Measurements from ENCODE around the gene TTC6. TPM values are rescaled to one million over a fixed set of nuclear protein-coding genes. Genes with fewer than 3 reads are reported as not detected.

The TTC6 gene
- total RNA-seq, 2 donors from 2014 or later = 8.1 to 11.0 TPM

DNA sequence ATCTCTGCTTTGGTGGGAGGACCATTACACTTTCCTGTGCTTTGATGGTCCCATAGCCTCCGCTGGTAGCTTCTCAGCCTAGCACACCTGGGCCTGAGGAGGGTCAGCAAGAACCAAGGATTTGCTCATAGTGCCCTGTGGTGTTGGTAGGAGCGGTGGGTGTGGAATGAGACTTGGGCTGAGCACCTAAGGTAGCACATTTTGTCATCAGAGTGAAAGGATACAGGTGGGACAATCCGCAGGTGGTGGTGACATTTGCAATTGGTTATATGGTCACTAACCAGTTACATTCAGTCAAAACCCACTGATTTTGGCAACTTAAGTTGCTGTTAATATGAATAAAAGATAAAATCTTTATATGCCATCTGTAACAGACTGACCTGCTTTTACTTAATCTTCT is 46.7 kb downstream of the TTC6 start:
- DNase-seq = no peak
- H3K4me1 Mint-ChIP-seq = no peaks in the 10 kb centered on the region
- no peak overlapping the region for H3K4me3 Mint-ChIP-seq
- Histone ChIP-seq H3K4me3 (ENCODE audit: low read length) (no peak overlapping the region), H3K27ac (ENCODE audit: low read depth, low read length) (no peak overlapping the region), H3K9me3 (ENCODE audit: control insufficient read depth, low read length) (no peaks in the 10 kb centered on the region), H3K36me3 (ENCODE audit: control insufficient read depth, insufficient read depth, low read length) (no peaks in the 10 kb centered on the region), H3K4me1 (ENCODE audit: control insufficient read depth, insufficient read depth, low read length) (no peaks in the 10 kb centered on the region), H3K27me3 (ENCODE audit: control insufficient read depth, insufficient read depth, low read length, poor library complexity, severe bottlenecking) (peaks cover 9% of the 10 kb centered on the region), H3K9ac (ENCODE audit: extremely low read depth, low read length, poor library complexity, severe bottlenecking) (no peak overlapping the region)
- no peaks in the 10 kb centered on the region for H3K9me3 Mint-ChIP-seq
- no peak overlapping the region for H3K27ac Mint-ChIP-seq
- H3K27me3 Mint-ChIP-seq (ENCODE audit: insufficient read depth) = peaks cover 15% of the 10 kb centered on the region
- TF ChIP-seq, protein P1, sequence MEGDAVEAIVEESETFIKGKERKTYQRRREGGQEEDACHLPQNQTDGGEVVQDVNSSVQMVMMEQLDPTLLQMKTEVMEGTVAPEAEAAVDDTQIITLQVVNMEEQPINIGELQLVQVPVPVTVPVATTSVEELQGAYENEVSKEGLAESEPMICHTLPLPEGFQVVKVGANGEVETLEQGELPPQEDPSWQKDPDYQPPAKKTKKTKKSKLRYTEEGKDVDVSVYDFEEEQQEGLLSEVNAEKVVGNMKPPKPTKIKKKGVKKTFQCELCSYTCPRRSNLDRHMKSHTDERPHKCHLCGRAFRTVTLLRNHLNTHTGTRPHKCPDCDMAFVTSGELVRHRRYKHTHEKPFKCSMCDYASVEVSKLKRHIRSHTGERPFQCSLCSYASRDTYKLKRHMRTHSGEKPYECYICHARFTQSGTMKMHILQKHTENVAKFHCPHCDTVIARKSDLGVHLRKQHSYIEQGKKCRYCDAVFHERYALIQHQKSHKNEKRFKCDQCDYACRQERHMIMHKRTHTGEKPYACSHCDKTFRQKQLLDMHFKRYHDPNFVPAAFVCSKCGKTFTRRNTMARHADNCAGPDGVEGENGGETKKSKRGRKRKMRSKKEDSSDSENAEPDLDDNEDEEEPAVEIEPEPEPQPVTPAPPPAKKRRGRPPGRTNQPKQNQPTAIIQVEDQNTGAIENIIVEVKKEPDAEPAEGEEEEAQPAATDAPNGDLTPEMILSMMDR (conservative IDR thresholded peaks at IDR 0.05) = no peak
- no peaks in the 10 kb centered on the region for H3K36me3 Mint-ChIP-seq (ENCODE audit: low read depth)
- 88% methylated on average over 3 of the region's 3 CpGs; no CpG with 5 or more reads in 1 of the 2 experiments for WGBS, 2 experiments (ENCODE audit: insufficient coverage in 1 of 2, insufficient read length in 1 of 2)

DNA sequence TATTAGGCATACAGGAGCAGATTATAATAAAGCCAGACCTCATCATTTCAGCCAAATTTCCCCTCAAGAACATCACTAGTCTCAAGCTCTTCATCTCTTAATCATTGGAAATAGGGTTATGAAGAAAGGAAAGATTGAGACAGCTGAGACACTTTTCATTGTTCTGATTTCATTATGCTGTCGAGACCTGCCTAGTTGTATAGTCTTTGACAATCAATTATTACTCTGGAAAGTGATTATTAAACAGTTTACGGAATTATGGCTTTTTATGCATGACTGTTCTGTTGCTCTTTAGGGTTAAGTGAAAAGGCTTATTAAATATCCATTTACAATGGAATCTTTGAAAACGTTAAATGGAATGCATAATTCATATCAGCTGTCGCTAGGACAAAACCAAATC is 48.3 kb downstream of the TTC6 start:
- Mint-ChIP-seq H3K27me3 (ENCODE audit: insufficient read depth) (peaks cover 15% of the 10 kb centered on the region), H3K9me3 (no peaks in the 10 kb centered on the region), H3K36me3 (ENCODE audit: low read depth) (no peaks in the 10 kb centered on the region), H3K27ac (no peak overlapping the region), H3K4me3 (no peak overlapping the region), H3K4me1 (no peaks in the 10 kb centered on the region)
- TF ChIP-seq, protein P1 (conservative IDR thresholded peaks at IDR 0.05) = no peak
- Histone ChIP-seq H3K9ac (ENCODE audit: extremely low read depth, low read length, poor library complexity, severe bottlenecking) (no peak overlapping the region), H3K4me3 (ENCODE audit: low read length) (no peak overlapping the region), H3K36me3 (ENCODE audit: control insufficient read depth, insufficient read depth, low read length) (no peaks in the 10 kb centered on the region), H3K27me3 (ENCODE audit: control insufficient read depth, insufficient read depth, low read length, poor library complexity, severe bottlenecking) (peaks cover 23% of the 10 kb centered on the region), H3K4me1 (ENCODE audit: control insufficient read depth, insufficient read depth, low read length) (no peaks in the 10 kb centered on the region), H3K9me3 (ENCODE audit: control insufficient read depth, low read length) (no peaks in the 10 kb centered on the region), H3K27ac (ENCODE audit: low read depth, low read length) (no peak overlapping the region)
- WGBS, 2 experiments (ENCODE audit: insufficient coverage in 1 of 2, insufficient read length in 1 of 2) = 83 to 94% methylated on average over 3 to 4 of the region's 4 CpGs
- DNase-seq = no peak

Other genes starting within 250 kb of the TTC6 start
- gene FOXA1, start 380 bp upstream of the TTC6 start, total RNA-seq = 10 to 100 TPM; 41.2 to 51.4 TPM

Data from endodermal cell (in vitro differentiated cells).